GM10248 (cell line): ENCODE data around the gene HIGD1A.

Source experiments
- CTCF ChIA-PET: fragments of 300-600 bp; sonication (Branson Sonifier 250); formaldehyde crosslinking; extraction: SDS; loops from one replicate; lab custom pipeline; 2021; ENCODE audit warnings: antibody characterized with exemption; lab: Yijun Ruan, JAX
- POLR2A ChIA-PET: fragments of 350-650 bp; sonication (Branson Sonifier 250); formaldehyde crosslinking; extraction: SDS; loops from one replicate; lab custom pipeline; 2020; ENCODE audit warnings: antibody characterized with exemption; lab: Yijun Ruan, JAX
- DNase-seq: peaks from one replicate; pipeline ENCODE4 v3.0.0; 2012; ENCODE audit errors: extremely low spot score
- CTCF ChIP-seq: IDR thresholded peaks from 2 replicates; pipeline ENCODE4 v1.5.1; 2012; ENCODE audit warnings: mild to moderate bottlenecking, low read depth; ENCODE audit errors: extremely low read depth, missing control alignments, control extremely low read depth

HIGD1A gene

DNA sequence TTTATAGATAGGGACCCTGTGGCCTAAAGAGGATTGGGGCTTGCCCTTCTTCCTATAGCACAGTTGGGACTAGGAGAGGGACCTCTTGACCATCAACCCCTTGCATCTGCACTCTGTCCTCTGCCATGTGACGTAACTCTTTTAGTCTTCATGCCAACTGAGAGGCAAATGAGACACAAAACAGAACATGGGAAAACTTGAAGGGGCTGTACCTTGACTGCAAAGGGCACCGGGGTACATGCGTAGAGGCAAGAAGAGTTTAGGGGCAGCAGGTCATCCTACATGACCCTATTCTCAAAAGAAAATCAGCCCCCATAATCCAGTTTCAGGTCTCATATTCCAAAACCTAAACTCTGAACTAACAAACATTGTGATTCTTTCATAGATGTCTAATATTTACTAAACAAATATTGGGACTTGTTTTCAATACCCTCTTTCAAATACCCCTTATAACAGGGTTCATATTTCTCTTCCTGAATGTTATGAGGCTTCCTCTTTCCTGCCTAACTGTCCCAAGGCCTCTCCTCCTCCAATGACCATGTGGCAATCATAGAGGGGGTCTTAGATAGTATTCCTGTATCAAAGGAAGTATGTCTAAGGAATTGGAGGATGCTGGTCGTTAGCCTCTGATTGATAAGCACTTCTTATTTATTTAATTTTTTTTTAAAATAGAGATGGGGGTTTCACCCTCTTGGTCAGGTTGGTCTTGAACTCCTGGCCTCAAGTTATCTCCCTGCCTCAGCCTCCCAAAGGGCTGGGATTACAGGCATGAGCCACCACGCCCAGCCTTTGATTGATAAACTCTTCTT, 25.5 kb upstream of the HIGD1A start:
- CTCF ChIA-PET: interaction anchor here (0.8 to 2.8 kb wide), 13 partner anchors 9 to 73 kb away, joined by 3 to 25 read pairs (median 6); partner anchors contain the start of gene CYP8B1
- TF ChIP-seq CTCF: no peak
- DNase-seq: no peak
- POLR2A ChIA-PET: interaction anchor here (0.6 kb wide), 1 partner anchor 264 kb away, joined by 4 read pairs; no protein-coding TSS in a partner anchor

GRCh38 chr3:42829083-42829627, 24.9 kb upstream of the HIGD1A start:
- no peak for DNase-seq
- ChIA-PET POLR2A (interaction anchor here (0.6 kb wide), 1 partner anchor 263 kb away, joined by 4 read pairs; no protein-coding TSS in a partner anchor), CTCF (interaction anchor here (0.9 to 1.2 kb wide), 4 partner anchors 10 to 52 kb away, joined by 3 to 7 read pairs (median 4); no protein-coding TSS in a partner anchor)
- TF ChIP-seq CTCF: no peak

GRCh38 chr3:42827654-42828053, 23.4 kb upstream of the HIGD1A start:
- DNase-seq: no peak
- no peak for TF ChIP-seq CTCF
- ChIA-PET CTCF (interaction anchor here (0.8 kb wide), 1 partner anchor 53 kb away, joined by 3 read pairs; no protein-coding TSS in a partner anchor), POLR2A (no interaction called here)

GRCh38 chr3:42827023-42827422, 22.7 kb upstream of the HIGD1A start:
- POLR2A ChIA-PET: no interaction called here
- CTCF ChIA-PET: no interaction called here
- no peak for DNase-seq
- TF ChIP-seq CTCF: no peak

GRCh38 chr3:42826141-42826540, 21.9 kb upstream of the HIGD1A start:
- POLR2A ChIA-PET: no interaction called here
- DNase-seq: no peak
- CTCF ChIA-PET: no interaction called here
- no peak for TF ChIP-seq CTCF

- DNase-seq: no peak
- POLR2A ChIA-PET: no interaction called here
- TF ChIP-seq CTCF: no peak
- CTCF ChIA-PET: no interaction called here
Measured at GRCh38 chr3:42823351-42823750, 19.1 kb upstream of the HIGD1A start.
